HPDE6-E6E7 (cell line): ENCODE results near the gene MFSD2A.
"Not testable (repeated sequence)": the region's sequence is repeated elsewhere in the genome, so short reads cannot be mapped to it uniquely, and the experiment has no call there.

ENCODE experiments used
- DNase-seq: peaks from one replicate; pipeline ENCODE4 v3.0.0; 2011; ENCODE audit warnings: missing footprints; ENCODE audit errors: extremely low spot score

The MFSD2A gene

GRCh38 chr1:40003156-40004093 lies 48.5 kb downstream of the MFSD2A start:
- no peak for DNase-seq

GRCh38 chr1:40004857-40005256 lies 49.9 kb downstream of the MFSD2A start:
- peak; percentile 34 for DNase-seq

- DNase-seq = not testable (repeated sequence)
These were observed 52.6 kb downstream of the MFSD2A start for GRCh38 chr1:40007481-40008034.

- DNase-seq = no peak
These were observed 56.3 kb downstream of the MFSD2A start for GRCh38 chr1:40011198-40011597.

GRCh38 chr1:40014253-40014706 lies 59.3 kb downstream of the MFSD2A start:
- DNase-seq = no peak

GRCh38 chr1:40014812-40015594 lies 60.1 kb downstream of the MFSD2A start:
- peak; percentile 93 for DNase-seq

GRCh38 chr1:40017951-40018575 lies 63.1 kb downstream of the MFSD2A start:
- DNase-seq = no peak
